Measurements from ENCODE around the gene KPNA3.

DNA sequence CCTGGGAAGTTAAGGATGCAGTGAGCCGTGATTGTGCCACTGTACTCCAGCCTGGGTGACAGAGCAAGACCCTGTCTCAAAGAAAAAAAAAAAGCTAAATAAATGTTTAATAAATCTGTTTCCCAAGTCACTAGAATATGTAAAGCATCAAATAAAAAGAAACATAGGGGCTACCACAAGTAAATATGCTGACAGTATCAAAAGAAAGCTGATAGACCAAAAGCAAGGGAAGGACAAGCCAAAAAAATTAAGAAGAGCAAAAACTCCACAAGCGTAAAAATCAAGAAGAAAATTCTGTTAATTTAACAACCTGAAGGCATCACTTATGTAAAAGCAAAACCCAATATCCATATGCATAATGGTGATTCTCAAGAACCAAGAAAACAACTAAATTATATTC lies 9.7 kb downstream of the KPNA3 start:
- TF ChIP-seq, protein P1, sequence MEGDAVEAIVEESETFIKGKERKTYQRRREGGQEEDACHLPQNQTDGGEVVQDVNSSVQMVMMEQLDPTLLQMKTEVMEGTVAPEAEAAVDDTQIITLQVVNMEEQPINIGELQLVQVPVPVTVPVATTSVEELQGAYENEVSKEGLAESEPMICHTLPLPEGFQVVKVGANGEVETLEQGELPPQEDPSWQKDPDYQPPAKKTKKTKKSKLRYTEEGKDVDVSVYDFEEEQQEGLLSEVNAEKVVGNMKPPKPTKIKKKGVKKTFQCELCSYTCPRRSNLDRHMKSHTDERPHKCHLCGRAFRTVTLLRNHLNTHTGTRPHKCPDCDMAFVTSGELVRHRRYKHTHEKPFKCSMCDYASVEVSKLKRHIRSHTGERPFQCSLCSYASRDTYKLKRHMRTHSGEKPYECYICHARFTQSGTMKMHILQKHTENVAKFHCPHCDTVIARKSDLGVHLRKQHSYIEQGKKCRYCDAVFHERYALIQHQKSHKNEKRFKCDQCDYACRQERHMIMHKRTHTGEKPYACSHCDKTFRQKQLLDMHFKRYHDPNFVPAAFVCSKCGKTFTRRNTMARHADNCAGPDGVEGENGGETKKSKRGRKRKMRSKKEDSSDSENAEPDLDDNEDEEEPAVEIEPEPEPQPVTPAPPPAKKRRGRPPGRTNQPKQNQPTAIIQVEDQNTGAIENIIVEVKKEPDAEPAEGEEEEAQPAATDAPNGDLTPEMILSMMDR (conservative IDR thresholded peaks at IDR 0.05; ENCODE audit: low read depth, low read length), result no peak
- no peak for TF ChIP-seq EZH2 (IDR thresholded peaks at IDR 0.05; ENCODE audit: borderline replicate concordance, low read depth, low read length, poor library complexity, severe bottlenecking)
